HEK293T (cell line): ENCODE results near the gene CALCOCO1.

ENCODE experiments used
- ARNT ChIP-seq: fragments of 450-650 bp; IDR thresholded peaks from 2 replicates; pipeline ENCODE4 v1.6.1; 2017; ENCODE audit warnings: mild to moderate bottlenecking
- BHLHE40 ChIP-seq: fragments of 450-650 bp; IDR thresholded peaks from 2 replicates; pipeline ENCODE4 v1.6.1; 2016; ENCODE audit warnings: mild to moderate bottlenecking, moderate library complexity, borderline replicate concordance
- CTBP1 ChIP-seq: fragments of 450-650 bp; IDR thresholded peaks from 2 replicates; pipeline ENCODE4 v1.6.1; 2016; ENCODE audit warnings: borderline replicate concordance
- FOXK2 ChIP-seq: fragments of 450-650 bp; IDR thresholded peaks from 2 replicates; pipeline ENCODE4 v1.6.1; 2016; ENCODE audit warnings: mild to moderate bottlenecking
- FOXM1 ChIP-seq: fragments of 450-650 bp; IDR thresholded peaks from 2 replicates; pipeline ENCODE4 v1.6.1; 2017; ENCODE audit warnings: mild to moderate bottlenecking, borderline replicate concordance
- HDGF ChIP-seq: fragments of 450-650 bp; IDR thresholded peaks from 2 replicates; pipeline ENCODE4 v1.6.1; 2017; ENCODE audit warnings: antibody characterized with exemption, borderline replicate concordance
- NFRKB ChIP-seq: fragments of 450-650 bp; IDR thresholded peaks from 2 replicates; pipeline ENCODE4 v1.6.1; 2016; ENCODE audit warnings: mild to moderate bottlenecking, moderate library complexity
- SP1 ChIP-seq: fragments of 450-650 bp; IDR thresholded peaks from 2 replicates; pipeline ENCODE4 v1.6.1; 2017
- SUZ12 ChIP-seq: fragments of 450-650 bp; IDR thresholded peaks from 2 replicates; pipeline ENCODE4 v1.6.1; 2016; ENCODE audit warnings: mild to moderate bottlenecking
- TARDBP ChIP-seq: fragments of 450-650 bp; IDR thresholded peaks from 2 replicates; pipeline ENCODE4 v1.6.1; 2016
- TF ChIP-seq, protein P1 (sequence below): fragments of 450-650 bp; IDR thresholded peaks from 2 replicates; pipeline ENCODE4 v1.6.1; 2016

DNA sequence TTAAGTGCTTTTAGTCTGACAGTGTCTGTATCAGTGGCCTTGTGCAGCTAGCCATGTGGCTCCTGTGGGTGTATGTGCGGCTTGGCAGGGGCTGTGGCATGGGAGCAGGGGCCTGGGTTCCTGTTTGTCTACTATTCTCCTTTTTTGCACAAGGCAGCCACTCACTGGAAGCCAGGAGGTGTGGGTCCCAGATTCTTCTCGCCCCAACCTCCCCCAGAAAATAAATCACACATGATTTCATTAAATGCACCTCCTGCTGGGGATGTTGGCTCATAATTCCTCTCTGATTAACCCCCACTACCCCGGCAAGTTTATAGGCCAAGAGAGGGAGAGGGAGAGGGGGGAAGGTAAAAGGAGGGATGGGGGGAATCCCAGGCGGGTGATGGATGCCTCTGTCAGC lies 17.6 kb downstream of the CALCOCO1 start:
- TF ChIP-seq SP1 (no peak), BHLHE40 (no peak), SUZ12 (no peak), TARDBP (no peak), CTBP1 (no peak), HDGF (no peak), ARNT (no peak), NFRKB (no peak), FOXK2 (no peak), FOXM1 (no peak)
- TF ChIP-seq, protein P1, sequence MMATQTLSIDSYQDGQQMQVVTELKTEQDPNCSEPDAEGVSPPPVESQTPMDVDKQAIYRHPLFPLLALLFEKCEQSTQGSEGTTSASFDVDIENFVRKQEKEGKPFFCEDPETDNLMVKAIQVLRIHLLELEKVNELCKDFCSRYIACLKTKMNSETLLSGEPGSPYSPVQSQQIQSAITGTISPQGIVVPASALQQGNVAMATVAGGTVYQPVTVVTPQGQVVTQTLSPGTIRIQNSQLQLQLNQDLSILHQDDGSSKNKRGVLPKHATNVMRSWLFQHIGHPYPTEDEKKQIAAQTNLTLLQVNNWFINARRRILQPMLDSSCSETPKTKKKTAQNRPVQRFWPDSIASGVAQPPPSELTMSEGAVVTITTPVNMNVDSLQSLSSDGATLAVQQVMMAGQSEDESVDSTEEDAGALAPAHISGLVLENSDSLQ: no peak
